NCI-H524 (cell line): ENCODE results near the gene OXLD1.

Source experiments
- DNase-seq, 2 experiments: peaks; one replicate each; lab custom pipeline; 2025; lab: John Stamatoyannopoulos, UW

The OXLD1 gene

DNA sequence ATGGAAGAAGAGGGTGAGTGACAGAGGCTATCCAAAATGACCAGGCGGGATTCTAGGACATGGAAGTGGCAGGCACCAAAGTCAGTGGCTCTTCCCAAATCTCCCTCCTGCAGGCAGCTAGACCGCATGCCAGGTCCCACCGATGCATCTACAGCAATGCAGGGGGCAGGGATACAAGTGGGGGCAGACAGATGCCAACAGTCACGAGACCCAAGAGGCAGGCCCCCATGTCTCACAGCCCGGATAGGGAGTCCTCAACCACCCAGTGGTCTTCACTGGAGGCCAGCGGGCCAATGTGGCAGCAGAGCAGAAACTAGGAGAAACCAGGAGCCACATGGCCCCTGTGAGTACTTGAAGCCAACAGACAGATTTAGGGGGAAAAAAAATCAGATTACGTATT lies 49.5 kb downstream of the OXLD1 start:
- no peak for DNase-seq

DNA sequence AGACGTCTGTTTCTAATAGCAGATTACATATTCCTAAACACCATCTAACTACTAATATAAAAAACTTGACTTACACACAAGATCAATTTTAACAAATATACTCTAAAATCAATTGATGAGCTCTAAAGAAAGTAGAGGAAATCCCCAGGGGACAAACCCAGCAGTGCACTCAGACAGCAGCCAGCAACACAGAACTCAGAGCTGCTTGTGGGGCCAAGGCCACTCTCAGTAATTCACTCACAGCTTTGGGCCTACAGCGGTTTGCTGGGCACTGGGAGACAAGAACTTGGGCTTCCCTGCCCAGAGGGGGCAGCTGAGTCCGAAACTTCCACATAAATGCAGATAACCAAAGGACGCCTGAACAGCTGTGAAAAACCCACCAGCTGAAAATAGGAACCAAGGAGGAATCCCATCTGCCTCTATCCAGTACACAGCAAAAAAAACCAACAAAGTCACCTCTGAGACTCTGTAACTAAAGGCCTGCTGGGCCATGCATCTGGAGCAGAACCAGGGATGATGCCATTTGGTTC lies 50.9 kb downstream of the OXLD1 start:
- DNase-seq = no peak
